GM10266 (cell line): Measurements from ENCODE around the gene UBE2Q1.
"Not testable (repeated sequence)": the region's sequence is repeated elsewhere in the genome, so short reads cannot be mapped to it uniquely, and the experiment has no call there.

ENCODE experiments used
- DNase-seq: peaks from one replicate; pipeline ENCODE4 v3.0.0; 2012; ENCODE audit errors: extremely low spot score
- CTCF ChIP-seq: IDR thresholded peaks from 2 replicates; pipeline ENCODE4 v1.5.1; 2012; ENCODE audit warnings: mild to moderate bottlenecking, low read depth; ENCODE audit not compliant: control insufficient read depth, insufficient read depth; ENCODE audit errors: missing control alignments

The UBE2Q1 gene

GRCh38 chr1:154541231-154541630 is 17.2 kb downstream of the UBE2Q1 start:
- TF ChIP-seq CTCF = no peak
- no peak for DNase-seq

GRCh38 chr1:154539486-154540483 is 18.7 kb downstream of the UBE2Q1 start:
- DNase-seq = no peak
- TF ChIP-seq CTCF = no peak

GRCh38 chr1:154536570-154536969 is 21.9 kb downstream of the UBE2Q1 start:
- no peak for DNase-seq
- TF ChIP-seq CTCF = no peak

GRCh38 chr1:154533952-154534844 is 24.3 kb downstream of the UBE2Q1 start:
- DNase-seq = no peak
- TF ChIP-seq CTCF = peak; percentile 39

GRCh38 chr1:154531950-154532349 is 26.5 kb downstream of the UBE2Q1 start:
- not testable (repeated sequence) for DNase-seq

- no peak for DNase-seq
- TF ChIP-seq CTCF = no peak
These were observed 29.2 kb downstream of the UBE2Q1 start for GRCh38 chr1:154529308-154529707.

GRCh38 chr1:154527192-154527591 is 31.3 kb downstream of the UBE2Q1 start:
- no peak for TF ChIP-seq CTCF
- no peak for DNase-seq
